Measurements from ENCODE around the gene ZNF708. TPM values are rescaled to one million over a fixed set of nuclear protein-coding genes. Genes with fewer than 3 reads are reported as not detected.
"Not testable (repeated sequence)": the region's sequence is repeated elsewhere in the genome, so short reads cannot be mapped to it uniquely, and the experiment has no call there.

The ZNF708 gene
- total RNA-seq, 1 donor from 2014 or later: 25.0 TPM

GRCh38 chr19:21321996-21322395, 7.2 kb downstream of the ZNF708 start:
- Mint-ChIP-seq H3K27me3 (ENCODE audit: unreplicated experiment) (no peaks in the 10 kb centered on the region), H3K9me3 (ENCODE audit: unreplicated experiment) (no peaks in the 10 kb centered on the region), H3K36me3 (ENCODE audit: low read depth, unreplicated experiment) (peaks cover 47% of the 10 kb centered on the region), H3K4me1 (ENCODE audit: unreplicated experiment) (peaks cover 16% of the 10 kb centered on the region), H3K4me3 (ENCODE audit: unreplicated experiment) (peak overlapping the region; percentile 82), H3K27ac (ENCODE audit: unreplicated experiment) (peak overlapping the region; percentile 54)
- no peak for DNase-seq (ENCODE audit: low spot score)
- TF ChIP-seq CTCF (IDR thresholded peaks at IDR 0.05; ENCODE audit: unreplicated experiment): no peak

GRCh38 chr19:21321134-21321533, 8.1 kb downstream of the ZNF708 start:
- H3K27ac Mint-ChIP-seq (ENCODE audit: unreplicated experiment): no peak overlapping the region
- H3K9me3 Mint-ChIP-seq (ENCODE audit: unreplicated experiment): no peaks in the 10 kb centered on the region
- peaks cover 40% of the 10 kb centered on the region for H3K36me3 Mint-ChIP-seq (ENCODE audit: low read depth, unreplicated experiment)
- no peak for DNase-seq (ENCODE audit: low spot score)
- H3K4me3 Mint-ChIP-seq (ENCODE audit: unreplicated experiment): no peak overlapping the region
- H3K4me1 Mint-ChIP-seq (ENCODE audit: unreplicated experiment): peaks cover 16% of the 10 kb centered on the region
- no peaks in the 10 kb centered on the region for H3K27me3 Mint-ChIP-seq (ENCODE audit: unreplicated experiment)
- no peak for TF ChIP-seq CTCF (IDR thresholded peaks at IDR 0.05; ENCODE audit: unreplicated experiment)

- Mint-ChIP-seq H3K27me3 (ENCODE audit: unreplicated experiment) (no peaks in the 10 kb centered on the region), H3K36me3 (ENCODE audit: low read depth, unreplicated experiment) (peaks cover 34% of the 10 kb centered on the region), H3K9me3 (ENCODE audit: unreplicated experiment) (no peaks in the 10 kb centered on the region), H3K4me1 (ENCODE audit: unreplicated experiment) (peaks cover 18% of the 10 kb centered on the region), H3K4me3 (ENCODE audit: unreplicated experiment) (no peak overlapping the region), H3K27ac (ENCODE audit: unreplicated experiment) (no peak overlapping the region)
- TF ChIP-seq CTCF (IDR thresholded peaks at IDR 0.05; ENCODE audit: unreplicated experiment): no peak
- DNase-seq (ENCODE audit: low spot score): no peak
These were observed 11.4 kb downstream of the ZNF708 start for GRCh38 chr19:21317821-21318220.

GRCh38 chr19:21314676-21315075, 14.5 kb downstream of the ZNF708 start:
- Mint-ChIP-seq H3K36me3 (ENCODE audit: low read depth, unreplicated experiment) (peaks cover 18% of the 10 kb centered on the region), H3K27me3 (ENCODE audit: unreplicated experiment) (peaks cover 2% of the 10 kb centered on the region), H3K9me3 (ENCODE audit: unreplicated experiment) (no peaks in the 10 kb centered on the region), H3K4me3 (ENCODE audit: unreplicated experiment) (no peak overlapping the region), H3K4me1 (ENCODE audit: unreplicated experiment) (peaks cover 5% of the 10 kb centered on the region), H3K27ac (ENCODE audit: unreplicated experiment) (no peak overlapping the region)
- no peak for TF ChIP-seq CTCF (IDR thresholded peaks at IDR 0.05; ENCODE audit: unreplicated experiment)
- DNase-seq (ENCODE audit: low spot score): no peak

GRCh38 chr19:21312807-21313206, 16.4 kb downstream of the ZNF708 start:
- H3K4me1 Mint-ChIP-seq (ENCODE audit: unreplicated experiment); H3K27me3 Mint-ChIP-seq (ENCODE audit: unreplicated experiment); H3K9me3 Mint-ChIP-seq (ENCODE audit: unreplicated experiment); H3K4me3 Mint-ChIP-seq (ENCODE audit: unreplicated experiment); DNase-seq (ENCODE audit: low spot score); H3K27ac Mint-ChIP-seq (ENCODE audit: unreplicated experiment): not testable (repeated sequence)
- H3K36me3 Mint-ChIP-seq (ENCODE audit: low read depth, unreplicated experiment): peaks cover 22% of the 10 kb centered on the region

- Mint-ChIP-seq H3K27me3 (ENCODE audit: unreplicated experiment) (peaks cover 2% of the 10 kb centered on the region), H3K4me3 (ENCODE audit: unreplicated experiment) (no peak overlapping the region), H3K4me1 (ENCODE audit: unreplicated experiment) (no peaks in the 10 kb centered on the region), H3K9me3 (ENCODE audit: unreplicated experiment) (no peaks in the 10 kb centered on the region), H3K36me3 (ENCODE audit: low read depth, unreplicated experiment) (peaks cover 22% of the 10 kb centered on the region), H3K27ac (ENCODE audit: unreplicated experiment) (no peak overlapping the region)
- no peak for TF ChIP-seq CTCF (IDR thresholded peaks at IDR 0.05; ENCODE audit: unreplicated experiment)
- no peak for DNase-seq (ENCODE audit: low spot score)
These were observed 20.4 kb downstream of the ZNF708 start for GRCh38 chr19:21308773-21309172.

- H3K27ac Mint-ChIP-seq (ENCODE audit: unreplicated experiment); H3K9me3 Mint-ChIP-seq (ENCODE audit: unreplicated experiment); H3K4me1 Mint-ChIP-seq (ENCODE audit: unreplicated experiment); H3K4me3 Mint-ChIP-seq (ENCODE audit: unreplicated experiment); H3K27me3 Mint-ChIP-seq (ENCODE audit: unreplicated experiment); DNase-seq (ENCODE audit: low spot score): not testable (repeated sequence)
- H3K36me3 Mint-ChIP-seq (ENCODE audit: low read depth, unreplicated experiment): peaks cover 26% of the 10 kb centered on the region
These were observed 22.2 kb downstream of the ZNF708 start for GRCh38 chr19:21306881-21307479.

GRCh38 chr19:21293768-21294167, 35.4 kb downstream of the ZNF708 start:
- Mint-ChIP-seq H3K4me3 (ENCODE audit: unreplicated experiment) (peak overlapping the region; percentile 56), H3K36me3 (ENCODE audit: low read depth, unreplicated experiment) (peaks cover 63% of the 10 kb centered on the region), H3K9me3 (ENCODE audit: unreplicated experiment) (peaks cover 11% of the 10 kb centered on the region)
- DNase-seq (ENCODE audit: low spot score); H3K4me1 Mint-ChIP-seq (ENCODE audit: unreplicated experiment); H3K27me3 Mint-ChIP-seq (ENCODE audit: unreplicated experiment); H3K27ac Mint-ChIP-seq (ENCODE audit: unreplicated experiment): not testable (repeated sequence)

Data from endothelial cell (in vitro differentiated cells).